NCI-H1417 treated with DMSO at 0.1 percent for 48 hours (cell line): ENCODE data around the gene AUTS2.

ENCODE experiments used
- DNase-seq: peaks from one replicate; lab custom pipeline; 2025; lab: John Stamatoyannopoulos, UW

The AUTS2 gene

DNA sequence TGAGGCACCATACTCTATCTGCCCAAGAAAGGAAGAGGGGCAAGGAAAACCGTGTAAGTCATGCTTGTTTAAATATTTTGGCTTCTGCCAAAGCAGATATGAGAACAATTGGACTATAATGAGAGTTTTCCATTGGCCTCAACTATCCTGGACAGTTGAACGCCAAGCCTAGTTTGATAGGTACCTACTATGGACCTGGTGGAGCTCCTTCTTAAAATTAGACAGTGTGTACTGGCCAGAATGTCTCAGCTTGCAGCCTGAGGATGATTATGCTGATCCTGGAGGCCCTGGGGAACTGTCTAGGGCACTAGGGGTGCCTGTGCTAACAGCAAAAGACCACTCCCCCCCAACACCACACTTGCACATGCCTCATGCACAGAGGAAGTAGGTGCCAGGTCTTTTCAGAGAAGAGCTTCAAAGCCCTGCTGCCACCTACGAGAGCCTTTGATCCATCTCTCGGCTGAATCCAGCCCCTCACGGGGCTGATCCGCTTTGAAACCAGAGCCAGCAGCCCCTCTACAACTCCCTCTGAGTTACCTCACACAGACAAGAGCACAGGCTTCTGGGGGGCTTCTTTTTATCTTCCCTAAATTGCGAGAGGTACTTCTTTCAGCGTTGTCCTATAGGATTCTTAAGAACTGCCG, 1059.8 kb downstream of the AUTS2 start:
- no peak for DNase-seq

DNA sequence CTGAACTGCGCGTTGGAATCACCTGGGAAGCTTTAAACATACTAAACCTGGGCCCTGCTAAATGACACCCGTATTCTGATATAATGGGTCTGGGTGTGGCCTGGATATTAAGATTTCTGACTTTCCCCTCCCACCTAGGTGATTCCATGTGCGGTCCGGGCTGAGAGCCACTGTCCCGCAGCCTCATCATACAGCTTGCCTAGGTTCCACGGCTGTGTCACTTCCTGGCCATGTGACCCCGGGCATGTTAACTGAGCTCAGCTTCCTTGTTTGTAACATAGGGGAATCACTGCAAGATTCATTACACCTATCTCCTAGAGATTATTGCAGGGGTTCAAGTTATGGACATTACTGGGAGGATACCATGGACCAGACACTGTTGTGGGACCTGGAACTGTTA, 1061.0 kb downstream of the AUTS2 start:
- DNase-seq = no peak

DNA sequence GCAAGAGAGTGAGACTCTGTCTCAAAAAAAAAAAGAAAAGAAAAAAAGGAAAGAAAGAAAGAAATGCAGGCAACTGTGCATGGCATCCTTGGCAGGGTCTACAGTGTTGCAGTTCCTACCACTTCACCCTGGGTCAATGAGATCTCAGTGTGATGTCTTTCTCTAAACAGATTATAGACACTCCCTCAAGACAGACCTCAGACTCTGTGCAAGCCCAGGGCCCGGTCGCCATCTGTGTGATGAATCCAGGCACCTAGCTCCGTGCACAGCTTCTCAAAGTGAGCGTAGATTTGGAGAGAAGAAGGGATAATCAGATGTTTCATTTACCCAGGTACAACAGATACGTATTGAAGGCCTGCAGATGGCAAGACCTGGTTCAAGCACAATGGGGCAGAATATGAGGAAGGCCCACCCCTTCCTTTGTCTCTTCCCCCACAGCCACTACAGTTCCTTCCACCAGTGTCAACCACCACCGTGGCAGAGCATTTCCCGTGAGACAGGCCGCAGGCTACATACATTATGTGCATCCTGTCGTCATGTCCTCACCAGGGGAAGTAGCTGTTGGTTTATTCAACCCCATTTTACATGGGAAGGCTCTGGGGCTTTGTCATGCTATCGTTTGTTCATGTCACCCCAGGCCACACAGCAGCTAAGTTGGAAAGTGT, 1062.0 kb downstream of the AUTS2 start:
- DNase-seq = no peak

DNA sequence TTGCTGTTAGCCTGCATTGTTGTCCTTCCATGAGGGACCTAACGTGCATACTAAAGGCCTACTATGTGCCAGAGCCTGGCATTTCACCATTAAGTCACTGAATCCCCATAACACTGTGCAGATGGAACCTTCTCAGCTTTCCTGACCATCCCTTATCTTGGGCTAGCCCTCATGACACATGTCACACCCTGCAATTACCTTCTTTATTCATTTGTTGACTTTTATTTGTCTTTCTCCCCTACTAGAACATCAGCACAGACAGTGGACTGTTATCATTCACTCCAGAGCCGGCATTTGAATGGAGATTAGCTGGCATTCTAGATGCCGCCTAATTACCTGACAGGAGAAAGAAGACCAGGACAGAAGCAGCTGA, 1062.5 kb downstream of the AUTS2 start:
- no peak for DNase-seq

DNA sequence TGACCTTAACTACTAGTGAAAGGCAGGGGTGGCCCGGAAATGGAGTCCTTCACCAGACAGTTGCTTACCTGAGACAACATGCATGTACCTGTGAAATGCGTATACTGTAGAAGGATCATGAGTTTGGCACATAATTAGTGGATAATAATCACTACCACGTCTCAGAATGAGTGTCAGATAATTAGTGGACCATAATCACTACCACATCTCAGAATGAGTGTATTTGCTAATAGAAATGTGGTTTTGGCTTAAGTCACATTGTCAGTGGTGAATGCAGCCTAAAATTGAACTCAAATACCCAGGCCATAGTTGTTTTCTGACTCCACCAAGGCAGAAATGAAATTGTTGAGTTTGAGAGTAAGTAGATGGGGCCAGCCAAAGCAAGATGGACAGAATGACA, 1065.4 kb downstream of the AUTS2 start:
- DNase-seq = no peak

DNA sequence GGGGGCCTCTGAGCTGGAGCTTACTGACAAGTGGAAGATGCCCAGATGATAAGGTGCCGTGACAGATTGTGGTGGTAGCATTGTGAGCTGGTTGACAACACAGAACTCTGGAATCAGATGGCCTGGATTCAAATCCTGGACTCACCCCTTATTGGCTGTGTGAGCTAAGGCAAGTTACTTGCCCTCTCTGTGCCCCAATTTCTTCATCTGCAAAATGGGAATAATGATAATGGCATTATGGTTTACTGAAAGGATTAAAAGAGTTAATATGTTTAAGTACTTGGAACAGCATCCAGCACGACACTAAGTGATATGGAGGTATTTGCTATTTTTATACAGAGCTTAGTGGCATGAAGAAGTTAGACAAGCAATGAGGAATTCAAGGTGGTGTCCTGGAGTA, 1067.7 kb downstream of the AUTS2 start:
- no peak for DNase-seq

DNA sequence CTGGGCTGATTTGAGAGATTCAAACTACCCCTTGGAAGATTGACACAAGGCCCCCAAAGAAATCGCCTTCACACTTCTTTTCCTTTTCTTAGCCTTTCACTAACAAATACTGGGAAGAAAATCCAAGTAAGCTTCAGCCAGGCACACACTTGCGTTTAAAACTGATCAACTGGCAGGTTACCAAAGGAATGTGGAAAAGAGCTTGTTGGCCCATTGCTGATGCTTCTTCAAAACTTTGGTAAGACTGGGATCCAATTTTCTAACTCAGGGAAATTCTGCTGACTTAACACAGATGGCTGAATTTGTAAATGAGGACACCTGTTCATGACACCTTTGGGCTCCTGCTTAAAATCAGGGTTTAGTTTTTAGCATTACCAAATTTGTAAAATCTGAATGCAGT, 1069.1 kb downstream of the AUTS2 start:
- DNase-seq = no peak

DNA sequence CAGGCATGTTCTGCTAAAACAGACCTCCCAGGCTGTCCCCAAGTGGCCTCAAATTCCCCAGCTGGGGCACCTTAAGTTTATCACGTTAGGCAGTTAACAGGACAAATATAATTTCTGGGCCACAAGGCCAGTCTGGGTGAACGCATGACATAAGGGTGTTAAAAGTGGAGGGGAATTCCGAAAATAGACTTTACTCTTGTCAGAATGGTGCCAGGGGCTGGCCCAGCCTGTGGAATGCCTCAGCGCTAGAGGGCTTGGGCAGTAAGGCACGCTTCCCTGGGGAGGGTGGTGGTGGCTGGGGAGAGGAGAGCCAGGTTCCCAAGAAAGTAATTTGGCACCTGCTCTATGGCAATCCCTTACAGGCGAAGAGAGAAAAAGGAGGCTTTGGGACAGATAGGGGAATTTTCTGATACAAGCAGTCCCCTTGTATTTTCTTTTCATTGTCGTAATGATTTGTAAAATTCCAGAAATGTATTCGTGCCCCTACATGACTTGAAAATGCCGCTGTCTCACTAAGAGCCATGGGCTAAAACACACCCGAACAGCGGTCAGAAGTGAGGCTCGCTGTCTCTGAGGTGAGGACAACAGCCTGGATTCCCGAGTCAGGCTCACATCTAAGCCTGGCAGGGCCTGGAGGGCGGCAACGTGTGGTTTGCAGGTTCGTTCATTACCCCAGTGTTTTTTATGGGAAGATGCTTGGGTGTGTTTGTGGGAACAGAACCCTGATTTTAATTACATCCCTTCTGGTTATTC, 1070.5 kb downstream of the AUTS2 start:
- no peak for DNase-seq

DNA sequence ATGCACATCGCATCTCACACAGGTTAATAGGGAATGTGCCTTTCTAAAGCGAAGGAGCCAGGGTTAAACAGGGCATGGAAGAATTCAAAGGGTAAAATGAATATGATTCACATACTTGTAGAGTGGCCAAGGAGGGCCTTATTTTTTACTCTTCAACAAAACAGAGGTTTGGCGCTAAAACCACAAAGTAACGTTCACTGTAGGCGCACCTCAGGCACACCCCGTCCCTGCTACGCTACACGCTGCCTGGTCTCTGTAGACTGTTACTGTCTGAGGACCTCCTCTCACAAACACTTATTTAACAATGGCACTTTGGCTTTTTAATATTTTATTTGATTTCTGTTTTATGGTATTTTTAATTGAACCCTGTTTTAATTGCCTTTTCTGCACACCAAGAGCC, 1071.6 kb downstream of the AUTS2 start:
- DNase-seq = no peak

DNA sequence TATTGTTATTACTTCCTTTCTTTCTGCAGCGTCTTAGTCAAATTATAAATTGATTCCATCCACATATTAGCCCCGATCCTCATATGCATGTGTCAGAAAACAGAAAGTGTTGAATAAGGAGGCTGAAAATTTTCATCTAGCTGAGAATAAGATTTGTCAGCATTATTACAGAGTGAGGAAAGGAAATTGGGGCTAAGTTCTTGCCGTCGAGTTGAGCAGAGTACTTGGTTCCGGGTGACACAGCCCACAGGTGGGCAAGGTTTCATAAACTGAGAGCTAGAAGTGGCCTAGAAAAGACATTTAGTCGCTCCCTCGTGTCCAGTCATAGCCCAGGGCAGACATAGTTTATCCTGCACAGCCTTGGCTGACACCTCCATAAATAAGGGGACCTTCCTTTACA, 1072.0 kb downstream of the AUTS2 start:
- no peak for DNase-seq

DNA sequence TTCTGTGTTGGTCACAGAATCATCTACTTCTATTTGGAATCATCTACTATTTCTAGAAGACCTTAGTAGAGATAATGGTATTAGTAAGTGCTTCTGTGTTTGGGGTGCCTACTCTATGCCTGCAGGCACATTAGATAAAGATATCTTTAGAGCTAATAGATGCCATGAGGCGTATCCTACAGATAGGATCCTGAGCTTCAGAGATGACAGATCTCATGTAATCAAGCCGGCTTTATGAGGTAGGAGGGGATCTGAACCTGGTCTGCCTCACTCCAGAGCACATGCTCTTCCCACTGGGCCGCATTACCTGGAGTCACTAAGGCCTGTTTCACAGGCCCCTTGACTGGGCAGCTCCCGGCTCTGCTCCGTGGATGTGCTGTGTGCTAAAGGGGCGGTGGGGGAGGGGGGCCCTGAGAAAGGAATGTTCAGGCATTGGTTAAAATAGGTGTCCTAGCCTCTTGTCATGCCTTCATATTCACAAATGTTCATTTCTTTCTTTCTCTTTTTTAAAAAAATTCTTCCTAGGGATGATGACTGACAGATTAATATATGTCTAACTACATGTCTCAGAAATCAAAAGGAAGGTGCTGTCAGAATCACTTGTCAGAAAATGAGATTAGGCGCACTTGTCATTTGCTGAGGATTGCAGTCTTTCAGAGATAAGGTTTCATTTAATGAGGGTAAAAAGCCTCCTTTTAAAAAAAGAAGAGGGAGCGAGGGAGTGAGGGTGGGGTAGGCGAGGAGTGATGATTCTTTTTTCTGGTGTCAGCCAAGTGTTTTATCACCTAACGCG, 1075.7 kb downstream of the AUTS2 start:
- DNase-seq = peak; percentile 34

DNA sequence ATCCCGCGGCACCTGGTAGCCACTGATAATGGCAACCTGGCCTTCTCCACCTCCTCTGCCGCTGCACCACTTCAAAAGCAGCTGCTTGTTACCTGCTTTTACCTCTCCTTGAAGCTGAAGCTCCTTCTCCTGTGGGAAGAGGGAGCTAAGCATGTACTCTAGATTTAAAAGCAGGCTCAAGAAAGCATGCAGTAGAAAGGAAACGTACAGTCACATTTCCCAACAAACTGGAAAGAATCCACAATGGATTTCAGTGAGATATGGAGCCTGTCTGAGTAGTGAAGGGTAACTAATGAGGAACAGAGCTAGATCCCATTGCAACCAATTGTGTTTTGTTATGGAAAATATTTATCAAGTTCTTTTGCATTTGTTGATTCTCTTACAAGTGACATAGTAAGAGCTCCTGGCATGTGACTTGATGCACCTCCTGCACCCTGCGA, 1076.3 kb downstream of the AUTS2 start:
- no peak for DNase-seq

DNA sequence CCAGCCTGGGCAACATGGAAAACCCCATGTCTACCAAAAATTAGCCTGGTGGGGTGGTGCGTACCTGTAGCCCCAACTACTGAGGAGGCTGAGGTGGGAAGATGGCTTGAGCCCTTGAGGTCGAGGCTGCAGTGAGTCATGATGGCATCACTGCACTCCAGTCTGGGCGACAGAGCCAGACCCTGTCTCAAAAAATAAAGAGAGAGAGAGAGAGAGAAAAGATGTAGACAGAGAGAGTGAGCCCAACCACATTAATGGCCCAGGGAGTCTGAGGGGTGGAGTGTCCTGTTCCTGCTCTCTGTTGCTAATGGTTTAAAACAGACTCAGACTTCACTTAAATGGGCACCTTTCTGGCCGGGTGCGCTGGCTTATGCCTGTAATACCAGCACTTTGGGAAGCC, 1078.0 kb downstream of the AUTS2 start:
- no peak for DNase-seq

DNA sequence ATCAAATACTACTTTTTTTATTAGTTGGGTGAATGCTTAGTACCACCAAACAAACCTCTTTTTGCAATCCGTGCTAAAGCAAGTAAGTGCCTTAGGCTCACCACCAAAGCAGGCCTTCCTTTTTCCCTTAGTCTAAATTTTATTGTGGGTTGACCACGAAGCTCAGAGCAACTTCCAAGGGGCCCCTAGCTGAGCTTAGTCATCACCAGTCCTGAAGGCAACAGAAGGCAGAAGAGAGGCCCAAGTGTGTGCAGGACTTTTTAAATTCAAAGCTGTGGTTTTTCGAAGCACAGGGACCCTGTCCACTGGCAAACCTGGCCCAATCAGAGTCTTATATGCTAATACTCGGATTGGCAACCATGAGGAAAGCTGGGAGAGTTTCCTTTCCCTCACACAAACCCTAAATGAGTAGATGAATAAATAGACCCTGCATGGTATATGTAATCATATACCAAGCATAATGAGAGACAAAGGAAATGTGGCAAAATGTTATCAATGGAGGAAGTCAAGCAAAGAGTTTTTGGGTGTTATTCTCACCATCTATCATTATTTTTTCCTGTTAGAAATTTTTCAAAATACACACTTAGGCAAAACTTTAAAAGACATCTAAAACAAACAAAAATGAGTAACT, 1080.5 kb downstream of the AUTS2 start:
- DNase-seq = no peak

DNA sequence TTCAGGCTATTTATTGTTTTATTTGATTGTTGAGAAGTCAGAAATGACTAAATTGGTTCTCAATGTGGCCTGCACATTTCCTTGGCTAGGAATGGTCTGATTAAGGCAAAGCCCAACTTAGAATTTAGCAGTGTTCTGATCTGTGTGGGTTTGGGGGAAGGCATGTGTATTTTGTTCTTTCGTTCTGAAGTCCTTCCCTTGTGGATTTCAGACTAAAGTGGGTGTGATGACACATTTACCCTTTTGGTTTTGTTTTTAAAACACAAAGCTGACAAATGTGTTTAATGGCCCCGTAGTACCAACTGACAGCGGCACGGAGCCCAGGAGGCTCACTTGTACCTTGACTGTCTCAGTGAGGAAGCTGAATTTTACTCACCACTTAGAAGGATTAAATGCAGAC, 1081.4 kb downstream of the AUTS2 start:
- no peak for DNase-seq

DNA sequence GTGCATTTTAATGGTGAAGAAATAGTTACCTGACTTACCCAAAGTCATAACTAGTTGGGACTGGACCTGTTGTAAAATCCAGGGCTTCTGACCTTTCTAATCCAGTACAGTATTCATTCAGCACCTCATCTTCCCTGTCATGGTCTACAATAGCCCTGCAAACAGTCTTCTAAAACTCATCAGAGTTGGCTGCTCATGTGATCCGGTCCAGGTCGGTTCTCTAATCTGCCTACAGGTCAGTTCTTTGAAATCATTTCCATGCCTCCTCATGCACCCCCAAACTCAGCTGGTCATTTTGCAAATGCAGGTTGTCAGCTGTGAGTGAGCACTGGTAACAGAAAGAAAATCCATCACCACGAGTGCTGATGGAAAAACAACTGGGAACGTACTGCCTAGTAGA, 1082.0 kb downstream of the AUTS2 start:
- no peak for DNase-seq

DNA sequence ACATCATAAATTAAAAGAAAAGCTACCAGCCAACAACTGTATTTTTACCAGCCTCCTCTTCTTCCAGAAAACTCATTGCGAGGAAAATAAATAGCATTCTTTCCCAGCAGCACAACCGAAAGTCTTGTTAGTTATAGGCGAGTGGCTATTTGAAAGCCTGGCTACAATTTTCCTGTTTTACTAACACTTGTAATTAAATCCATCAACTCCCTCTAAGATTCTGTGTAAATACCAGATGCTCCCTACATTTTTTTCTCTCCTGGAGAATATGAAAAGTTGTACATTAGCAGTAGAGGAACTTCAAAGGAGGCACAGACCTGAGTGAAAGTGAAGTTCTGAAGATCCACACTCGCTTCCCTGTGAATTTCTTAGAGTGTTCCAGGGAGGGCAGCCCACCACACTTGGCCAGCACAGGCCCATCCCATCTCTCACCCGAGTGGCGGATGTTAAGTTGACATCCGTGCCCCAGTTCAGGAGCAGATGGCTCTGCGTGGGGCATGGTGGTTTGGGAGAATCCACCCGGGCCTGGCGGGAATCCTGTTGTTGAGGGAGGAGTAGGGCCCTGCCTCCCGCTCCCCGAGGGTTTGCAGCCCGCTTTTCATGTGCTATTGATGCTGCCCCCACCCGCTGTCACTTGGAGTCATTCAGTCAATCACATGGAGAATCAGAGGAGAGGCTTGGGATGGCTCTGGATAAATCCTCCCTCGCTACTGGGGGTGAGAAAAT, 1082.6 kb downstream of the AUTS2 start:
- DNase-seq = no peak

DNA sequence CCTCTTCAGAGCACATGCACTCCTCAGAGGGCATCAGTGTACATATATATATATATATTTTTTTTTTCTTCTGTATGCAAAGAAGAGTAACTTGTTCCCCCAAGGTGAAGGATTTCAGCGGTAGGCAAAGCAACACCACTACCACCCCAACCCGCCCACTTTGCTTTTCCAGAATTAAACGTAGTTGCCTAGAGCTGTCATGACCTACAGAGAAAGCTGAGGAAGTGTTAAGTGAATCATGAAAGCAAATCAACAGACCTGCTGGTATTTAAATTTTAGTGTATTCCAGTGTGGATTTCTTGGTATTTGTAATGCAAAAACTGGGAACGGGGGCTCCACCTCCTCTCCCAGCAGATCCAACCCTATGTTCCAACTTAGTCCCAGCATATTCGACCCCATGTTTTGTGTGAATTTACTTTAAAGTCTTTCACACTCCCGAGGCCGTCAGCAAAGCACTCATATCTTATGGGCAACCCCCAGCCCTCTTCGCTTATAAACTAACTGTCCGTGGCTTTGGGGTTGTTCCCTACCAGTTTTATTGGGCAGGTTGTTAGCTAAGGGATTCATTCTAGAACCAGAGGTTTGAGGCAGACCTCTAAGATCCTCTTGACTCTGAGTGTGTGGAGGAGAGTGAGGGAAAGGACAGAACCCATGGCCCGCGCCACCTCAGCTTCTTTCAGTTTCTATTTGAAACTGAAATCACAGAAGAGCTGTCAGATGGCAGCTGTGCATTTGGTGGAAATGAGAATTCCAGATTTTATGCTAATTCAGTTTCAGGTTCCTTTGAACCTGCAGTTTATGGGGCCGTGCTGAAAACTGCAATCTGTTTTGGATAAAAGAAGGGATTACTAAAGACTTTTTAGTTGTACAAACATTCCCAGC, 1083.4 kb downstream of the AUTS2 start:
- DNase-seq = no peak

DNA sequence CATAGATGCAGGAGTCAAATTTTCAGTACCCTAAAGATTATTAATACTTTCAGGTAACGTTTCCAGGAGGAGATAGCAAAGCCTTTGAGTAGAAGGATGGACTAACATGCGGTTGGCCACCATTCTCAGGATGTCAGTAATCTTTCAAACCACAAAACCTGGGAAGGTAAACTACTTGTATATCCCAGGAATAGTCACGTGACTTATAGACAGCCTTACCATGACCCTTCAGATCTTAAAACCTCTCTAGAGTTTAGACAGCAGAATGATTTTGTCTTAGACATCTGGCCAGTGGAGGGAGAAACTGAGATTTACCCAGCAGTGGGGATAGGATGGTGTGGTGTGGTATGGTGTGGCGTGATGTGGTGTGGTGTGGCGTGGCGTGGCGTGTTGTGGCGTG, 1085.9 kb downstream of the AUTS2 start:
- DNase-seq = no peak

DNA sequence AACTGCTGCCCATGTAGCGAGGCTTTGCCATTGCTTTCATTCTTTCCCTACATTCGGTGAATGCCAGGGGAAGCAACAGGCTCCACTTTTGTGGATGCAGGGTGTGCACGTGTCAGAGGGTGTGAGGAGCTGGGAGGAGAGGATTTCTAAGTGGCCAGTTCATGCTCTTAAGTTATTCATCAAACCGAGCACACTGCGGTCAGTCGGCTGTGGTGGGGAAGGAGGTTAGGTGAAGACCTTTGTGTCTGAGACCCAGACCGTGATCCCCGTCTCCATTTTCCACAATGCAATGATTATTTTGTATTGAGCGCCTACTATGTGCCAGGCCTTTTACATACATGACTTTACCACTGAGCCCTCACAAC, 1095.0 kb downstream of the AUTS2 start:
- DNase-seq = no peak
